H1 (cell line): ENCODE measurements around the gene GTF3C5. TPM values are rescaled to one million over a fixed set of nuclear protein-coding genes. Genes with fewer than 3 reads are reported as not detected.

Experiments used
- CTCF ChIA-PET: fragments of 300-600 bp; sonication (Branson Sonifier 250); formaldehyde crosslinking; loops from one replicate; lab custom pipeline; 2021; ENCODE audit not compliant: partially characterized antibody; lab: Charles Lee
- POLR2A ChIA-PET: fragments of 300-600 bp; sonication (Branson Sonifier 250); formaldehyde crosslinking; loops from one replicate; lab custom pipeline; 2021; ENCODE audit warnings: inconsistent platforms; ENCODE audit not compliant: partially characterized antibody; lab: Charles Lee
- DNase-seq, 2 experiments: peaks; one replicate each; pipeline versions ENCODE4 v3.0.0 to v3.0.0-alpha.2; 2010 to 2022; ENCODE audit warnings: low spot score in 2 of 2, low read depth in 1 of 2, mixed read lengths in 1 of 2
- FAIRE-seq: peaks from 2 replicates; lab custom pipeline; 2011; peaks lifted over from hg19 to GRCh38; lab: Jason Lieb, UNC
- H2AFZ ChIP-seq: 2 replicates; pipeline ENCODE4 v1.8.1; 2012; ENCODE audit warnings: low read length, inconsistent platforms
- H2AK5ac ChIP-seq: 2 replicates; pipeline ENCODE4 v1.6.1; 2013; ENCODE audit warnings: low read depth, low read length
- H2BK120ac ChIP-seq: replicated peaks from 2 replicates; pipeline ENCODE3; 2013; ENCODE audit warnings: low read depth, low read length, inconsistent platforms
- H2BK12ac ChIP-seq: 2 replicates; pipeline ENCODE4 v1.6.1; 2013; ENCODE audit warnings: low read depth, low read length
- H2BK15ac ChIP-seq: 2 replicates; pipeline ENCODE4 v1.6.1; 2013; ENCODE audit warnings: low read length
- H2BK20ac ChIP-seq: 2 replicates; pipeline ENCODE4 v1.6.1; 2013; ENCODE audit warnings: low read length
- H2BK5ac ChIP-seq: 2 replicates; pipeline ENCODE4 v1.6.1; 2013; ENCODE audit warnings: low read depth, low read length
- H3K14ac ChIP-seq: 2 replicates; pipeline ENCODE4 v1.6.1; 2013; ENCODE audit warnings: inconsistent platforms; ENCODE audit not compliant: insufficient read length
- H3K18ac ChIP-seq: 2 replicates; pipeline ENCODE4 v1.6.1; 2013; ENCODE audit warnings: low read length; ENCODE audit errors: extremely low read depth
- H3K23ac ChIP-seq: 2 replicates; pipeline ENCODE4 v1.6.1; 2013; ENCODE audit warnings: inconsistent platforms; ENCODE audit not compliant: insufficient read length
- H3K23me2 ChIP-seq: 2 replicates; pipeline ENCODE4 v1.6.1; 2013; ENCODE audit warnings: low read depth, low read length
- H3K27ac ChIP-seq: 2 replicates; pipeline ENCODE4 v1.6.1; 2011; ENCODE audit warnings: low read depth, low read length, inconsistent platforms
- H3K27me3 ChIP-seq, 4 experiments: replicated peaks in 1 of 4; 1 replicate in 1 of 4; 2 replicates in 3 of 4; pipeline versions ENCODE4 v1.6.1 to v1.8.1; 2011 to 2013; ENCODE audit warnings: low read length in 3 of 4, mild to moderate bottlenecking in 3 of 4, inconsistent platforms in 2 of 4, mixed read lengths in 2 of 4, moderate library complexity in 1 of 4; ENCODE audit not compliant: control insufficient read depth in 3 of 4, insufficient read depth in 3 of 4; ENCODE audit errors: extremely low read depth in 1 of 4
- H3K36me3 ChIP-seq, 4 experiments: 2 replicates each; pipeline versions ENCODE4 v1.6.1 to v1.8.1; 2011 to 2013; ENCODE audit warnings: mild to moderate bottlenecking in 4 of 4, low read length in 3 of 4, moderate library complexity in 2 of 4, control low read depth in 1 of 4, inconsistent platforms in 1 of 4; ENCODE audit not compliant: insufficient read depth in 4 of 4, control insufficient read depth in 2 of 4
- H3K4ac ChIP-seq: replicated peaks from 2 replicates; pipeline ENCODE3; 2013; ENCODE audit warnings: low read length, low read depth, mixed read lengths, inconsistent platforms; ENCODE audit not compliant: insufficient read length
- H3K4me1 ChIP-seq, 4 experiments: replicated peaks in 1 of 4; 1 replicate in 1 of 4; 2 replicates in 3 of 4; pipeline versions ENCODE4 v1.6.1 to v1.8.1; 2011 to 2013; ENCODE audit warnings: low read length in 3 of 4, inconsistent platforms in 2 of 4, mixed read lengths in 1 of 4; ENCODE audit not compliant: insufficient read depth in 4 of 4, control insufficient read depth in 3 of 4
- H3K4me2 ChIP-seq, 2 experiments: 2 replicates each; pipeline versions ENCODE4 v1.6.1 to v1.8.1; 2011 to 2013; ENCODE audit warnings: low read depth in 2 of 2, low read length in 2 of 2, control low read depth in 1 of 2, inconsistent platforms in 1 of 2, mild to moderate bottlenecking in 1 of 2; ENCODE audit not compliant: insufficient read depth in 1 of 2
- H3K4me3 ChIP-seq, 4 experiments: fragments of 200-600, 300-600 bp in 1 of 4; sonication (generic), shearing (Covaris generic), sonication (Bioruptor Twin) in 1 of 4; 2 replicates each; pipeline versions ENCODE4 v1.5.1 to v1.8.1; 2011 to 2016; ENCODE audit warnings: low read length in 4 of 4, low read depth in 3 of 4, control low read depth in 2 of 4, inconsistent platforms in 2 of 4, mild to moderate bottlenecking in 2 of 4, mixed read lengths in 1 of 4, moderate library complexity in 1 of 4; ENCODE audit not compliant: insufficient read depth in 2 of 4; ENCODE audit errors: extremely low read depth in 1 of 4
- H3K56ac ChIP-seq: replicated peaks from 2 replicates; pipeline ENCODE3; 2013; ENCODE audit warnings: low read depth, mild to moderate bottlenecking, mixed read lengths, low read length, inconsistent platforms; ENCODE audit not compliant: insufficient read length
- H3K79me1 ChIP-seq: 2 replicates; pipeline ENCODE4 v1.6.1; 2013; ENCODE audit warnings: low read depth, low read length, control low read depth
- H3K79me2 ChIP-seq, 2 experiments: 2 replicates each; pipeline versions ENCODE4 v1.6.1 to v1.8.1; 2012 to 2013; ENCODE audit warnings: low read length in 2 of 2, mild to moderate bottlenecking in 2 of 2, inconsistent platforms in 1 of 2; ENCODE audit not compliant: insufficient read depth in 2 of 2, control insufficient read depth in 1 of 2
- H3K9ac ChIP-seq, 4 experiments: replicated peaks in 1 of 4; 1 replicate in 1 of 4; 2 replicates in 3 of 4; pipeline versions ENCODE4 v1.6.1 to v1.8.1; 2011 to 2013; ENCODE audit warnings: low read depth in 3 of 4, low read length in 3 of 4, control low read depth in 2 of 4, mild to moderate bottlenecking in 2 of 4, moderate library complexity in 2 of 4, inconsistent platforms in 1 of 4; ENCODE audit errors: extremely low read depth in 1 of 4
- H3K9me3 ChIP-seq, 2 experiments: 2 replicates each; pipeline versions ENCODE4 v1.6.1 to v1.8.1; 2012 to 2013; ENCODE audit warnings: mild to moderate bottlenecking in 2 of 2, moderate library complexity in 2 of 2, control low read depth in 1 of 2, inconsistent platforms in 1 of 2, low read depth in 1 of 2, low read length in 1 of 2, mixed read lengths in 1 of 2; ENCODE audit not compliant: insufficient read depth in 2 of 2
- H4K20me1 ChIP-seq, 2 experiments: replicated peaks in 1 of 2; 2 replicates each; pipeline versions ENCODE3 to v1.8.1; 2011 to 2013; ENCODE audit warnings: inconsistent platforms in 2 of 2, low read length in 2 of 2, mild to moderate bottlenecking in 1 of 2; ENCODE audit not compliant: insufficient read depth in 2 of 2, control insufficient read depth in 1 of 2
- H4K5ac ChIP-seq: 2 replicates; pipeline ENCODE4 v1.6.1; 2013; ENCODE audit warnings: low read length, low read depth, mixed read lengths, inconsistent platforms; ENCODE audit not compliant: insufficient read length
- H4K8ac ChIP-seq: 2 replicates; pipeline ENCODE4 v1.8.0; 2013; ENCODE audit warnings: mild to moderate bottlenecking, moderate library complexity, low read length, inconsistent platforms; ENCODE audit not compliant: insufficient read depth; ENCODE audit errors: extremely low read depth
- H4K91ac ChIP-seq: replicated peaks from 2 replicates; pipeline ENCODE3; 2013; ENCODE audit warnings: low read length, mixed read lengths, inconsistent platforms; ENCODE audit not compliant: insufficient read length
- E2F6 ChIP-seq: IDR thresholded peaks from 2 replicates; pipeline ENCODE4 v1.6.1; 2012; ENCODE audit warnings: inconsistent platforms
- POLR2AphosphoS5 ChIP-seq: IDR thresholded peaks from 2 replicates; pipeline ENCODE4 v1.6.1; 2011; ENCODE audit warnings: low read depth, low read length
- SP2 ChIP-seq: IDR thresholded peaks from 2 replicates; pipeline ENCODE4 v1.6.1; 2012; ENCODE audit warnings: mild to moderate bottlenecking, low read length, inconsistent platforms
- WGBS, 2 experiments: shearing (Covaris generic) in 1 of 2; methylation state at CpG; one replicate each; pipeline versions ENCODE4 v1.1.6 to v1.1.7; 2013 to 2015; ENCODE audit warnings: low lambda C conversion rate in 2 of 2, mixed read lengths in 2 of 2, inconsistent platforms in 1 of 2, low coverage in 1 of 2, missing lambda C conversion rate in 1 of 2; ENCODE audit not compliant: insufficient replicate concordance in 2 of 2, insufficient coverage in 1 of 2, insufficient read length in 1 of 2; ENCODE audit errors: extremely low coverage in 1 of 2, missing lambda C conversion rate in 1 of 2; 5-methylcytosine and 5-hydroxymethylcytosine counted together
- polyA plus RNA-seq, 7 experiments: library from polyadenylated mRNA; depleted of rRNA in 3 of 7; stranded (reverse) in 5 of 7; unstranded in 2 of 7; fragments of >200 nt in 5 of 7; fragments of 200-250 nt in 2 of 7; gene quantifications; 1 replicate in 5 of 7; 2 replicates in 1 of 7; 4 replicates in 1 of 7; pipeline versions ENCODE4 v1.2.1 to v1.2.3, GENCODE V29; 2011 to 2013; ENCODE audit warnings: missing spikeins in 2 of 7, mixed read lengths in 2 of 7
- total RNA-seq: library from RNA; stranded (reverse); fragmentation: NEBNext Ultra II Directional; extraction: Animal tissue kit (Norgen Biotek cat#: 25700); gene quantifications from 2 replicates; pipeline ENCODE4 v1.2.1, GENCODE V29; 2021

GTF3C5 gene
- total and polyA plus RNA-seq, 2 of the 8 experiments (the other 6 are each of a cell fraction or from before 2014, with no cell fraction given), result 78.7 to 87.1 TPM

GRCh38 chr9:133031496-133031911 is 707 bp downstream of the GTF3C5 start:
- Histone ChIP-seq H2BK120ac (no peak overlapping the region), H3K27me3 (no peaks in the 10 kb centered on the region; a peak in 1 of 7 replicates), H4K91ac (no peak overlapping the region), H3K4ac (no peak overlapping the region), H3K4me3 (peak overlapping the region; percentile 95 to 99 (median 98)), H3K56ac (no peak overlapping the region), H3K18ac (no peak overlapping the region), H4K5ac (no peak overlapping the region), H3K9ac (peak overlapping the region in 3 of 4 experiments; percentile 94 to 99 (median 95); a peak in 6 of 7 replicates), H2BK15ac (no peak overlapping the region), H2BK5ac (no peak overlapping the region; the same call in 1 of the 2 replicates), H2AFZ (no peak overlapping the region), H2BK20ac (no peak overlapping the region), H3K79me1 (peaks cover 23% of the 10 kb centered on the region), H3K14ac (no peak overlapping the region), H2BK12ac (no peak overlapping the region), H3K4me2 (peak overlapping the region; percentile 95 to 97), H4K20me1 (peaks cover 5 to 15% of the 10 kb centered on the region in 2 experiments), H3K4me1 (peaks cover 2 to 10% (median 5%) of the 10 kb centered on the region in 4 experiments; a peak in 6 of 7 replicates), H3K27ac (no peak overlapping the region), H3K79me2 (peaks cover 27 to 58% of the 10 kb centered on the region in 2 experiments), H3K9me3 (no peaks in the 10 kb centered on the region), H3K23me2 (peaks cover 8% of the 10 kb centered on the region; the same call in 1 of the 2 replicates), H2AK5ac (peak overlapping the region; percentile 86; the same call in 1 of the 2 replicates), H3K36me3 (peaks cover 0 to 5% (median 0%) of the 10 kb centered on the region in 4 experiments; a peak in 1 of 8 replicates), H3K23ac (no peak overlapping the region), H4K8ac (no peak overlapping the region)
- no peak for DNase-seq
- 17% methylated on average over 10 of the region's 10 CpGs; no CpG with 5 or more reads in 1 of the 2 experiments for WGBS, 2 experiments
- FAIRE-seq, result no peak
- ChIA-PET POLR2A (interaction anchor here (1.0 to 2.3 kb wide), 12 partner anchors 9 to 143 kb away, joined by 3 to 17 read pairs (median 4); no protein-coding TSS in a partner anchor), CTCF (interaction anchor here (1.0 to 6.9 kb wide), 5 partner anchors 9 to 113 kb away, joined by 3 to 44 read pairs (median 6); no protein-coding TSS in a partner anchor)
- TF ChIP-seq SP2 (no peak), E2F6 (peak; percentile 50; the same call in 1 of the 2 replicates), POLR2AphosphoS5 (peak; percentile 33; the same call in 1 of the 2 replicates)
